GM20000 (cell line): ENCODE data around the gene AHCYL1.
A peak's percentile ranks its signal among the peaks of the same experiment; 100 is the strongest.

ENCODE experiments used
- DNase-seq: peaks from one replicate; pipeline ENCODE4 v3.0.0; 2012; ENCODE audit warnings: low spot score
- CTCF ChIP-seq: IDR thresholded peaks from 2 replicates; pipeline ENCODE4 v1.5.1; 2012; ENCODE audit warnings: mild to moderate bottlenecking, control low read depth; ENCODE audit errors: extremely low read depth, missing control alignments

The AHCYL1 gene

DNA sequence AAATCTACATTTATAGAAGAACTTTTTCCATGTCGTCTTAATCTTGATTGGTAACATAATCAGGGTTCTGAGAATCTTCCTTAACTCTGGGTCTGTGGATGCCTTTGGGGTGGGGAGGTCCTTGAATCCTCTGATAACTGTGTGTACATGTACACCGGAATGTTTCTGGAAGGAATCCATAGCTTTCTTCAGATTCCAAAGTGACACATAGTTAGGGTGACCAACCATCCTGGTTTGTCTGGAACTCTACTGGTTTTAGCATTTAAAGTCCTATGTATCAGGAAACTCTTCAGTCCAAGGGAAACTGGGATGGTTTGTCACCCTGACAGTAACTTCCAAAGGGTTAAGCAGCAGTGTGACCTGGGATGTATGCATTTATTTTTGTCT lies 66.7 kb downstream of the AHCYL1 start:
- TF ChIP-seq CTCF: no peak
- no peak for DNase-seq

GRCh38 chr1:110053552-110054428 lies 69.2 kb downstream of the AHCYL1 start:
- peak; percentile 77 for DNase-seq
- TF ChIP-seq CTCF: peak; percentile 94

- no peak for DNase-seq
- no peak for TF ChIP-seq CTCF
Measured at GRCh38 chr1:110055493-110056284, 71.1 kb downstream of the AHCYL1 start.

- no peak for TF ChIP-seq CTCF
- DNase-seq: no peak
Measured at GRCh38 chr1:110056285-110056683, 71.7 kb downstream of the AHCYL1 start.

DNA sequence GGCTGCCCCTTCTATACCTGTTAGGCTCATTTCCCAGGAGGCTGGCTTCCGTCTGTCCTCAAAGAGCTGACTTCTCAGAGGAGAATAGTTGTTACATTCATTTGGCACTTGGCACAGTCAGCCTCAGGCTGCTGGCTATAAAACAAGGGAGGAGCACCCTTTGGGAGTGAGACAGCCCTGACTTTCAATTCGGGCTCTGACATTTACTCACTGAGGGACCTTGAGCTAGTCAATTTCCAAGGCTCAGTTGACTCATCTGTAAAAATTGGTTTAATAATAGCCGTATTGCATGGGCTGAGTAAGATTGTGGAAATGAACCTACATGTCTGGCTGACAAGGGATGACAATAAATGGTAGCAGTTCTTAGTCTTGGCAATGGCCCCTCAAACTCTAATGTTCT lies 72.2 kb downstream of the AHCYL1 start:
- TF ChIP-seq CTCF: no peak

GRCh38 chr1:110057963-110058518 lies 73.5 kb downstream of the AHCYL1 start:
- no peak for TF ChIP-seq CTCF
- DNase-seq: no peak

More for the DNA sequence above, 72.2 kb downstream of the AHCYL1 start:
- DNase-seq: no peak

GRCh38 chr1:110058591-110058990 lies 74.0 kb downstream of the AHCYL1 start:
- no peak for DNase-seq
- no peak for TF ChIP-seq CTCF
